Epithelial cell of esophagus (primary cell): ENCODE data around the gene CYYR1.

ENCODE experiments used
- DNase-seq: peaks from one replicate; pipeline ENCODE4 v3.0.0; 2010; ENCODE audit warnings: low read depth
- H3K4me3 ChIP-seq: 2 replicates; pipeline ENCODE4 v1.5.1; 2011; ENCODE audit warnings: mild to moderate bottlenecking, low read length, control low read depth
- TF ChIP-seq, protein P1 (sequence below): IDR thresholded peaks from 2 replicates; pipeline ENCODE4 v1.5.1; 2011; ENCODE audit warnings: low read depth, mild to moderate bottlenecking, low read length, control low read depth, inconsistent platforms; ENCODE audit not compliant: insufficient read depth; ENCODE audit errors: missing control alignments

Gene CYYR1

DNA sequence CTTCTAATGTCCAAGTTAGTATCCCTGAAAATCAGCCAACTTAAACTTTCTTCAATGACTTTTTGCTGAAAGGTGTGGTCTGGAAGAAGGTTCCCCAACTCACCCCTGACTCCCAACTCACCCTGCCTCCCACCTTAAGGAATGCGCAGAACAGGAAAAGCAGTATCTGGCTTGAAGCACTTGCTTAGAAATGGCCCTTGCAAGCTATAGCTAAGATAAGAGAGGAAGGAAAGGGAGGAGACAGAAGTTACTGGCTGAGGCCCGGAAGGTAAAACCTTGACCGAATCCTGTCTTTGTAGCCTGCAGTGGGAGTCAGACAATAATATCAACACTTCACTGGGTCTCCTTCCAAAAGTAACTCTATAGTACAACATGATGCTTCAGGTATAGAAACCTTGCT, 2.9 kb downstream of the CYYR1 start:
- DNase-seq = no peak
- H3K4me3 ChIP-seq = no peak overlapping the region
- TF ChIP-seq, protein P1, sequence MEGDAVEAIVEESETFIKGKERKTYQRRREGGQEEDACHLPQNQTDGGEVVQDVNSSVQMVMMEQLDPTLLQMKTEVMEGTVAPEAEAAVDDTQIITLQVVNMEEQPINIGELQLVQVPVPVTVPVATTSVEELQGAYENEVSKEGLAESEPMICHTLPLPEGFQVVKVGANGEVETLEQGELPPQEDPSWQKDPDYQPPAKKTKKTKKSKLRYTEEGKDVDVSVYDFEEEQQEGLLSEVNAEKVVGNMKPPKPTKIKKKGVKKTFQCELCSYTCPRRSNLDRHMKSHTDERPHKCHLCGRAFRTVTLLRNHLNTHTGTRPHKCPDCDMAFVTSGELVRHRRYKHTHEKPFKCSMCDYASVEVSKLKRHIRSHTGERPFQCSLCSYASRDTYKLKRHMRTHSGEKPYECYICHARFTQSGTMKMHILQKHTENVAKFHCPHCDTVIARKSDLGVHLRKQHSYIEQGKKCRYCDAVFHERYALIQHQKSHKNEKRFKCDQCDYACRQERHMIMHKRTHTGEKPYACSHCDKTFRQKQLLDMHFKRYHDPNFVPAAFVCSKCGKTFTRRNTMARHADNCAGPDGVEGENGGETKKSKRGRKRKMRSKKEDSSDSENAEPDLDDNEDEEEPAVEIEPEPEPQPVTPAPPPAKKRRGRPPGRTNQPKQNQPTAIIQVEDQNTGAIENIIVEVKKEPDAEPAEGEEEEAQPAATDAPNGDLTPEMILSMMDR = no peak

DNA sequence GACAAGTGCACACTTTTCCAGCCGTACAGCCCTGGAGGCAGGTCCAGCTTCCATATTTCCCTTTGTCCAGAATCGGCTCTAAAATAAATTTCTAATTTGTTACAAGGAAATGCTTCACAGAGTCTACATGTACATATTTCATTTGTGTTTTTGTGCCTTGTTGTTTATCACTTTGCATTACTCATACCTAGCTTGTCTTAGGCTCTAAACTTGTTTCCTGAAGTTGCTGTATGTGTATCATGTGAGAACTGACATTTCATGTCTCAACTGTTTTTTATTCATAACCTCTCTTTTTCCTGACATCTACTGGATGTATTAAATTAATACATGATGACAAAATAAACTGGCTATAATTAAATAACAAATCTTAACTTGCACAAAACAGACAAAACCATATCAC, 7.5 kb downstream of the CYYR1 start:
- no peak overlapping the region for H3K4me3 ChIP-seq
- DNase-seq = no peak
- TF ChIP-seq, protein P1 = no peak

DNA sequence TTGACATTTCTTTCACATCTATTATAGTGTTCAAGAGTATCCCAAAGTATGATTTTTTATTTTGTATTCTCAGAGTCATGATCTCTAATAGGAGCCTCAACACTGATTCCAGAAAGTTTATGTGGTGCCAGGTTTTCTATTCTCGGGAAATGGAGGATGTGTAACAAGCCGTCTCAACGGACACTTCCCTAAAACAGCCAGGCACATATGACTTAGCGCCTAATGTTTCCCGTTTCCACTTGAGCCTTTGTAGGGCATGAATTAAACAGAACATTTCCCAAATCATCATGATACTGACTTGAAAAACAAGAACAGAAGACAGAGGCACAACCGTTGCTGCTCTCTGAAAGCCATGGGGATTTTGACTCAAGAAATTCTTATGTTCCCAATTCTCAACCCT, 8.0 kb downstream of the CYYR1 start:
- no peak for DNase-seq
- TF ChIP-seq, protein P1 = no peak
- H3K4me3 ChIP-seq = no peak overlapping the region

DNA sequence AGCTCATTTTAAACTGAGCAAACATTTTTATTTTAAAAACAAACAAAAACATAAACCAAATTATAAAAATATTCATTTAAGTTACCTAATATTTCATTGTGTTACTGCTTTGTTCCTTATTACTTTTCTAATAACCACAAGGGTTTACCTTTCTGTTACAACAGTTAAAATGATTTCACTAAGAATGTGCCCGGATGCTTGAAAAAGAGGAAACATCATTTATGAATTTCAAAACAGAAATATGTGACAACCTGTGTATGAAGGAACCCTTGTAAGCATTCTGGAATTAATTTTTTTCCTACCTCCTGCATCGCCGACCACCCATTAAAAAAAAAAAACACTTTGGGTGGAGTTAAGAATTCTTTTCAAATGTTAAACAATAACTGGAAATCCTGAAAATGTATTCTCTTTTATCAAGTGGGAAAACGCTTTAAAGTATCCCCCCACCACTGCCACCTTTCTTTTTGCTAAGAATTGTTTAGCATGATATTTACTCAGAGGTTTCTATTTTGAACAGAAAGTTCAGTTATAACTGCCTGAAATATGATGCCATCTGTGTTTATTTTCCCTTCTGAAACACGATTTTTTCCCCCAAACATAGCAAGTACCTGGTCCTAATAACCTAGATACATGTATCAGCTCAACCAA, 9.1 kb downstream of the CYYR1 start:
- DNase-seq = no peak
- no peak overlapping the region for H3K4me3 ChIP-seq
- TF ChIP-seq, protein P1 = no peak

DNA sequence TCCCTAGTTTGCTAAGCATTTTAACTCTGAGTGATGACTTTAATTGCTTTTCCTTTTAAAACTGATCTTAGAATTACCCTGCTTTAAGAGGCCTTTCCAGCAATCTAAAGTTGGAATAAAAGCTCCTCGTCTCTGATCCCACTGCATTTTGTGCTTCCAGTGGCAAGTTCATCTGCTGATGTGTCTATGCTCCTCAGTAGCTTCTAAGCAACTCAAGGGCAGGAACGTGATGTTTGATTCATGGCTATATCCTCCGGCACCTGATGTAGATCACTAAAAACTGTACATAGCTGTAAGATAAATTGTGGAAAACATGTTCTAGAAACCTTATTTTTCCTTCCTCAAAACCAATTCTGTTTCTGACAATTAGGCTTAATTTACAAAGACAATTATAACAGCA, 12.5 kb downstream of the CYYR1 start:
- TF ChIP-seq, protein P1 = no peak
- DNase-seq = no peak
- H3K4me3 ChIP-seq = no peak overlapping the region

DNA sequence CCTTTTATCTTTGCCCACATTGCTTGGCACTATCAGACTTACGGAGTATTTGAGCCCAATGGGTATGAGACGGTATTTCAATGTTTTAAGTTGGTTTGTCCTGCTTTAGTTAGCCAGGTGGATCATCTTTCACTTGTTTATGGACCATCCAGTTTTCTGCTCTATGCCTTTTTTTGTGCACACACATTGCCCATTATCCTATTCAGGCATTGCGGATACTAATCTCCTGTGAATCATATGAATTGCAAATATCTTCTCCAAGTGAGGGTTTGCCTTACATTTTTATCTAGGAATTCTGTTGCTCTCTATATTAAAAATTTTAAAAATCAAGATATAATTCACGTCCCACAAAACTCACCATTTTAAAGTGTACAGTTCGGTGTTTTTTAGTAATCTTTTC, 14.0 kb downstream of the CYYR1 start:
- TF ChIP-seq, protein P1 = no peak
- DNase-seq = no peak
- H3K4me3 ChIP-seq = no peak overlapping the region

DNA sequence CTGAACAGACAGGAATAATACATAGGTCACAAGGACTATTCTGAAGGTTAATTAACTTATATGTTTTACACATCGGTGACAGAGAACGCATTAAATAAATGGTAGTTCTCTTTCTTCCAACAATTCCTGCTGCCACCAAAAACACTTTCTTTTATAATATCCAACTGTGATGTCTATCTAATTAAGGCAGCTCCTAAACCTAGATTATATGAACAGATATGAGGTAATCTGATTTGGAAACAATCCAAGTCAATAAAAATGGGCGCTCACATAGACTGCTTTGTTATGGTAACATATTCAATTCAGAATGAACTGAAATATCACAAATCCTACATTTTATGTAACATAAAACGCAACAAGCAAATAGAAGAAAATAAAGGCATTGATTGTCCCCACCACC, 16.0 kb downstream of the CYYR1 start:
- H3K4me3 ChIP-seq = no peak overlapping the region
- DNase-seq = no peak
- TF ChIP-seq, protein P1 = no peak
